Endothelial cell of umbilical vein (primary cell): ENCODE measurements around the gene EEF2K.

Experiments
- EZH2 ChIP-seq: IDR thresholded peaks from 2 replicates; pipeline ENCODE4 v1.6.1; 2012; ENCODE audit warnings: borderline replicate concordance, low read depth, mild to moderate bottlenecking, moderate library complexity, low read length, inconsistent platforms; ENCODE audit not compliant: severe bottlenecking
- MAX ChIP-seq: IDR thresholded peaks from 2 replicates; pipeline ENCODE4 v1.6.1; 2011; ENCODE audit not compliant: insufficient read depth, insufficient read length
- POLR2A ChIP-seq: IDR thresholded peaks from 2 replicates; pipeline ENCODE4 v1.6.1; 2012; ENCODE audit warnings: low read depth, mild to moderate bottlenecking, control low read depth, low read length
- POLR2AphosphoS5 ChIP-seq: IDR thresholded peaks from 2 replicates; pipeline ENCODE4 v1.6.1; 2012; ENCODE audit warnings: low read depth, mild to moderate bottlenecking, control low read depth, low read length, moderate library complexity; ENCODE audit not compliant: insufficient read depth
- TF ChIP-seq, protein P1 (sequence below), 2 donors: IDR thresholded peaks; 1 replicate in 1 of 2; 2 replicates in 1 of 2; pipeline ENCODE4 v1.5.1; 2011; ENCODE audit warnings: low read length in 2 of 2, mild to moderate bottlenecking in 2 of 2, moderate library complexity in 2 of 2, control low read depth in 1 of 2, inconsistent platforms in 1 of 2, low read depth in 1 of 2; ENCODE audit not compliant: insufficient read depth in 1 of 2; ENCODE audit errors: extremely low read depth in 1 of 2

GRCh38 chr16:22222998-22223397 lies 16.9 kb downstream of the EEF2K start:
- no peak for TF ChIP-seq POLR2A
- TF ChIP-seq, protein P1, sequence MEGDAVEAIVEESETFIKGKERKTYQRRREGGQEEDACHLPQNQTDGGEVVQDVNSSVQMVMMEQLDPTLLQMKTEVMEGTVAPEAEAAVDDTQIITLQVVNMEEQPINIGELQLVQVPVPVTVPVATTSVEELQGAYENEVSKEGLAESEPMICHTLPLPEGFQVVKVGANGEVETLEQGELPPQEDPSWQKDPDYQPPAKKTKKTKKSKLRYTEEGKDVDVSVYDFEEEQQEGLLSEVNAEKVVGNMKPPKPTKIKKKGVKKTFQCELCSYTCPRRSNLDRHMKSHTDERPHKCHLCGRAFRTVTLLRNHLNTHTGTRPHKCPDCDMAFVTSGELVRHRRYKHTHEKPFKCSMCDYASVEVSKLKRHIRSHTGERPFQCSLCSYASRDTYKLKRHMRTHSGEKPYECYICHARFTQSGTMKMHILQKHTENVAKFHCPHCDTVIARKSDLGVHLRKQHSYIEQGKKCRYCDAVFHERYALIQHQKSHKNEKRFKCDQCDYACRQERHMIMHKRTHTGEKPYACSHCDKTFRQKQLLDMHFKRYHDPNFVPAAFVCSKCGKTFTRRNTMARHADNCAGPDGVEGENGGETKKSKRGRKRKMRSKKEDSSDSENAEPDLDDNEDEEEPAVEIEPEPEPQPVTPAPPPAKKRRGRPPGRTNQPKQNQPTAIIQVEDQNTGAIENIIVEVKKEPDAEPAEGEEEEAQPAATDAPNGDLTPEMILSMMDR (IDR thresholded peaks at IDR 0.05; ENCODE audit: extremely low read depth in 1 of 2, insufficient read depth in 1 of 2, low read depth in 1 of 2, low read length in 2 of 2): no peak
- TF ChIP-seq POLR2AphosphoS5: no peak
- TF ChIP-seq MAX: no peak
- TF ChIP-seq EZH2: no peak
